GM19452 (cell line): ENCODE measurements around the gene CASKIN2.

Experiments
- ATAC-seq: cut with Tn5 transposase; IDR thresholded peaks from one replicate; pipeline ENCODE4 v1.9.1; 2021; ENCODE audit not compliant: unreplicated experiment

Gene CASKIN2, protein sequence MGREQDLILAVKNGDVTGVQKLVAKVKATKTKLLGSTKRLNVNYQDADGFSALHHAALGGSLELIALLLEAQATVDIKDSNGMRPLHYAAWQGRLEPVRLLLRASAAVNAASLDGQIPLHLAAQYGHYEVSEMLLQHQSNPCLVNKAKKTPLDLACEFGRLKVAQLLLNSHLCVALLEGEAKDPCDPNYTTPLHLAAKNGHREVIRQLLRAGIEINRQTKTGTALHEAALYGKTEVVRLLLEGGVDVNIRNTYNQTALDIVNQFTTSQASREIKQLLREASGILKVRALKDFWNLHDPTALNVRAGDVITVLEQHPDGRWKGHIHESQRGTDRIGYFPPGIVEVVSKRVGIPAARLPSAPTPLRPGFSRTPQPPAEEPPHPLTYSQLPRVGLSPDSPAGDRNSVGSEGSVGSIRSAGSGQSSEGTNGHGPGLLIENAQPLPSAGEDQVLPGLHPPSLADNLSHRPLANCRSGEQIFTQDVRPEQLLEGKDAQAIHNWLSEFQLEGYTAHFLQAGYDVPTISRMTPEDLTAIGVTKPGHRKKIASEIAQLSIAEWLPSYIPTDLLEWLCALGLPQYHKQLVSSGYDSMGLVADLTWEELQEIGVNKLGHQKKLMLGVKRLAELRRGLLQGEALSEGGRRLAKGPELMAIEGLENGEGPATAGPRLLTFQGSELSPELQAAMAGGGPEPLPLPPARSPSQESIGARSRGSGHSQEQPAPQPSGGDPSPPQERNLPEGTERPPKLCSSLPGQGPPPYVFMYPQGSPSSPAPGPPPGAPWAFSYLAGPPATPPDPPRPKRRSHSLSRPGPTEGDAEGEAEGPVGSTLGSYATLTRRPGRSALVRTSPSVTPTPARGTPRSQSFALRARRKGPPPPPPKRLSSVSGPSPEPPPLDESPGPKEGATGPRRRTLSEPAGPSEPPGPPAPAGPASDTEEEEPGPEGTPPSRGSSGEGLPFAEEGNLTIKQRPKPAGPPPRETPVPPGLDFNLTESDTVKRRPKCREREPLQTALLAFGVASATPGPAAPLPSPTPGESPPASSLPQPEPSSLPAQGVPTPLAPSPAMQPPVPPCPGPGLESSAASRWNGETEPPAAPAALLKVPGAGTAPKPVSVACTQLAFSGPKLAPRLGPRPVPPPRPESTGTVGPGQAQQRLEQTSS (N-terminal part only)

DNA sequence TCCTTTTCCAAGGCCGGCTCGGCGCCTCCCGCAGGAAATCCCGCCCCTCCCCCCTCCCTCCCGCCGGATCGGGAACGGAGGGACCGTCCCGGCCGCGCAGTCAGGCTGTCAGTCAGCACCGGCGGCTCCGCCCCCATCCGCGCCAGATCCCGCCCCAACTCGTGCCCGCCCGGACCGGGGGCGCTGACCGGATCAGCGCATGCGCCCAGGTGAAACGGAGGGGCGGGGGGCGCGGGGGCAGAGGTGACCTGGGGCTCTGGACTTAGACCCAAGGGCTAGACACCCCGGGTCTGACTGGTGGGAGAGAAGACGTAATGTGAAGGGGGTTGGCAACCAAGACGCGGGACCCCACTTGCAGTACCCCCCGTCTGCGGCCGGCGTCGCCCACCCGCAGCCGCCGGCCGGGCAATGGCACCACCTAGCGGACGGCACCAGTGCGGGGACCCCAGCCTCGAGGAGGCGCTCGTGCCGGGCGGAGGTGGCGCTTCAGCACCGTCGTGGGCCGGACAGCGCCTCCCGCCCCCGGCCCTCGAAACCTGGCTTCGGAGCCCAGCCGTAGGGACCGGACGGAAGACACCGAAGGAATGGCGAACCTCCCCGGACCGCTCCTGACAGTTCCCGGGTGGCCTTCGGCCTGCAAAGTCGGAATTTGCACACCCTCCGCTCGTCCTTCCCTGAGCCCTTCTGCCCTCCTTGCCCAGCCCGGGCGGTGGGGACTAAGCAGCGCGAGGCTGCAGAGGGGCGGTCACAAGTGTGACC, at the start of gene CASKIN2:
CASKIN2 (minus strand) TSS at position 42 of the 759 bp plus-strand sequence. CDS start 1,733 bp downstream, outside the sequence.
- ATAC-seq, result peak; percentile 41

DNA sequence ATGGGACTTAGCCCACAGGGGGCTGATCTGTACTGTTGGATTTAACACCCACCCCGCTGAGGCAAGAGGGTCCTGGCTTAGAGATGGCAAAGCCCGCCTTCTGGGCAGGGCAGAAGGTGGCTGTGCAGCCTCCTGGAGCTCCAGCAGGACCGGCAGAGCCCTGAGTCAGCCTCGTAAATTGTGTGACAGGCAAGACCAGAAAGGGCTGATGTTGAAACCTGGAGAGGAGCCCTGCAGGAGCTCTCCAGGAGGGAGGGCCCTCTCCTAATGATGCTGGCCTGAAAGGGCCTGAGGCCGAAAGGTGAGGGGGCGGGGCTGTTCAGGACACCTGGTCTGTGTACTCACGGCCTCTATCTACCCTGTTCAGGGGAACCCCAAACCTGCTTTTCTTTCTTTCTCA, 49.7 kb upstream of the CASKIN2 start:
- ATAC-seq, result no peak

DNA sequence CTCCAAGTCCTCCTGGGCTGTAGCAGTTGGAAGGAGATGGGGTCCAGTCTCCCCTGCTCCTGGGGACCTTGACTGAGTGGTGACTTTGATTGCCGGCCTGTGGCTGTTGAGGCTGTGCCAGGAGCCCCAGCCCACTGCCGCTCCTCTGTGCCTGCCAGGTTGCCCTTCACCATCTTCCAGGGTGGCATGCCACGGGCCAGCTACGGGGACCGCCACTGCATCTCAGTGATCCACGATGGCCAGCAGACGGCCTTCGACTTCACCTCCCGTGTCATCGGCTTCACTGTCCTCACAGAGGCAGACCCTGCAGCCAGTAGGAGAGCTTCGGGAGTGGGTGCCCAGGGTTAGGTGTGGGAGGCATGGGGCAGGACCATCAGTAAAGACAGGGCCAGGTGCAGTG, 48.9 kb upstream of the CASKIN2 start:
- no peak for ATAC-seq

- no peak for ATAC-seq
Measured at GRCh38 chr17:75563063-75563758, 47.9 kb upstream of the CASKIN2 start.

- no peak for ATAC-seq
Measured at GRCh38 chr17:75561927-75562603, 46.7 kb upstream of the CASKIN2 start.

- no peak for ATAC-seq
Measured at GRCh38 chr17:75559958-75560533, 44.7 kb upstream of the CASKIN2 start.

GRCh38 chr17:75558666-75559530, 43.6 kb upstream of the CASKIN2 start:
- ATAC-seq, result no peak

DNA sequence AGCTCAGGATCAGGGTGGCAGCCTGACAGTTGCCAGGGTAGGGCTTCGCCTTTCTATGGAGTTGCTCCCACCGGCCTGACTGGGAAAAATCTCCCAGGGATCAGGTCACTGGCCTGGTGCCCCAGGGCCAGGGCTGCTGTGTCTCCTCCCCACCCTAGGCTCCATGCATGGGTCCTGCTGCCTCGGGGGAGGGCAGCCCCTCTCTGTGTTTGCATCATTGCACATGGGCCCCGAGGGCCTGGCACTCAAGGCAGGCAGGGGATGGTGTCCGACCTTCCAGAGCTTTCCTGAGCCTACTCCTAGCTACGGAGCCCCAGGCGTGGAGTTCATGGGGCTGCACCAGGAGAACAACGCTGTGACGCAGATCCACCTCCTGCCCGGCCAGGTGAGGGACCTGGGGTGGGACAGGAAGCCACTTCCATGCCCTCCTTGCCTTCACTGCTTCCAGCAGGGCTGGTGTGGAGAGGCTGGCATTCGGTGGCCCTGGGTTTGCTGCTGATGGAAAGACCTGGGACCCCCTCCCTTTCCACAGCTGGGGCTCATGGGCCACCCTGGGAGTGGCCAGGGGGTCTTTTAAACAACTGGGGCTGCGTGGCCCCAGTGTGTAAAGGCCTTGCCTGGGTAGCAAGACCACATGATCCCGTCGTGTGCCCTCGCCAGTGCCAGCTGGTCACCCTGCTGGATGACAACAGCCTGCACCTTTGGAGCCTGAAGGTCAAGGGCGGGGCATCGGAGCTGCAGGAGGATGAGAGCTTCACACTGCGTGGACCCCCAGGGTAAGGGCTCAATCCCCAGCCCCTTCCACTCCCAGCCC, 42.7 kb upstream of the CASKIN2 start:
- ATAC-seq, result no peak

- ATAC-seq, result no peak
Measured at GRCh38 chr17:75557075-75557851, 41.9 kb upstream of the CASKIN2 start.

GRCh38 chr17:75555679-75556153, 40.4 kb upstream of the CASKIN2 start:
- ATAC-seq, result no peak

GRCh38 chr17:75553295-75554110, 38.2 kb upstream of the CASKIN2 start:
- no peak for ATAC-seq

DNA sequence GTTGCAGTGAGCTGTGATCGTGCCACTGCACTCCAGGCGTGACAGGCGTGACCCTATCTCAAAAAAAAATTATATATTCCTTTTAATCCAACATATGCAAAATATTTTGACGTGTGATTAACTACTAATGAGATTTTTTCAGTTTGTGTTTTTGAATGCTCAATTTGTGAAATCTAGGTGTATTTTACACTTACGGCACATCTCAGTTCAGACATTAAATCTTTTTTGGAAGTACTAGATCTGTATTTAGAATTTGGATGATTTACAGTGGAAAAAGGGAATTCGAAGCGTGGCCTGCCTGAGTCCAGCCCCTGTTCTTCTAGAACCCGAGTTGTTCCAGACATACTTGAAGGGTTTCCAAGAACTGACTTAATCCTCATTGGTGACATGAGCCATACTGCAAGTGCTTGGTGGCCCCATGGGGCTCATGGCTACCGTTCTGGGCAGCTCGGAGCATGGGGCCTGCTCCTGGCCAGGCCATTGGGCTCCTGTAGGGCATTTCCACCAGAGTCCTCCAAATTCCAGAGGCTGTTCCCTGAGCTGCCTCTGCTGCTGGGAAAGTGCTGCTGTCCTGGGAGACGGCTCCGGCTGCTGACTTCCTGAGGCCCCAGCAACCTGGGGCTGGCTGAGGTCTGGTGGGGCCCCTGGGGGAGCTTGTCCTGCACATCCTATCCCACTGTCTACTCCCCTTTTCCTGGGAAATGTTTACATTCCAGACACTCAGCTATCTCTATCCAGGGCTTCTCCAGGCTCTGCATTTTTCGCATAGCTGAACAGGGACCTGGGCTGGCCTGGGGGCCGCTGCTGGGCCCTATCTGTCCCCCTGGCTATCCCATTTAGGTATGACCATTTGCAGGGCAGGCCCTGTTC, 37.3 kb upstream of the CASKIN2 start:
- no peak for ATAC-seq

DNA sequence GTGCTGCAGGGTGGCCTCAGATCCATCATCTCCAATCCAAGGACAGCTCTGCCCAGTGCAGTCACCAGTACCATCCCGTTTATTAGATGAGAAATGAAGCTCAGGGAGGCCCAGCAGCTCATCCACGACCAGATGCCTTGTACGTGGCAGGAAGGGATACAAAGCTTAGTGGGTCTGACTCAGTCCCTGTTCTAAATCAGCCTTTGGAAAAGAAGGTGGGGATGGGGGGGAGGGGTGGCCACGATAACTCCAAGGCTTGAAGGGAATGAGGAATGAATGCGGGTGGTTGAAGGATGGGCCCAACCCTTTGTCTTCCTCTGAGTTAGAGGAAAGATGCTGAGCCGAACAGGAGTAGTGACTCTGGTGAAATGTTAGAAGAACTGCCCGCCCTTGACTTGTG, 35.9 kb upstream of the CASKIN2 start:
- no peak for ATAC-seq

DNA sequence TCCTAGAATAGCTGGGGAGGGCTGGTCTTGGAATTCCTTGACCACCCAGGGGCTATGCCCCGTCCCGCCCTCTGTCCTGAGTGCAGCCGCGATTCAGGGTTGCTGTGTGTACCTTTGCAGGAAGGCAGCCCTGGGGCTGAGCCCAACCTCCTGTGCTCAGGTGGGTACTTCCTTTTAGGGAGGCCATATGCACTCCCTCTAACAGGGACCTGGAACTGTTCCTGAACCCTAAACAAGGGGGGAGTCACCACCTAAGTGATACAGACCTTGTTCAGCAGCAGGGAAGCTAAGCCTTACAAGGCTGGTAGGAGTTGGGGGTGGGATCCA, 34.8 kb upstream of the CASKIN2 start:
- no peak for ATAC-seq
